H1 (cell line): ENCODE results near the gene SPTBN4. TPM values are rescaled to one million over a fixed set of nuclear protein-coding genes. Genes with fewer than 3 reads are reported as not detected.

Experiments used
- ASH2L ChIP-seq: fragments of 200-600, 300-600 bp; sonication (generic); IDR thresholded peaks from one replicate; pipeline ENCODE4 v1.7.1; 2017; ENCODE audit warnings: low read length
- CEBPB ChIP-seq: IDR thresholded peaks from 2 replicates; pipeline ENCODE4 v1.6.1; 2012; ENCODE audit warnings: low read depth, low read length
- CHD7 ChIP-seq: fragments of 300-600 bp; sonication (generic); IDR thresholded peaks from 2 replicates; pipeline ENCODE4 v1.7.1; 2012; ENCODE audit warnings: low read length, moderate library complexity, mild to moderate bottlenecking, inconsistent platforms; ENCODE audit not compliant: insufficient replicate concordance
- EP300 ChIP-seq, 2 experiments: IDR thresholded peaks; 1 replicate in 1 of 2; 2 replicates in 1 of 2; pipeline ENCODE4 v1.6.1; 2011 to 2012; ENCODE audit warnings: low read depth in 2 of 2, low read length in 2 of 2, mild to moderate bottlenecking in 2 of 2, borderline replicate concordance in 1 of 2, inconsistent platforms in 1 of 2, moderate library complexity in 1 of 2
- HDAC2 ChIP-seq, 2 experiments: fragments of 300-600 bp in 1 of 2; sonication (generic) in 1 of 2; IDR thresholded peaks; 2 replicates each; pipeline ENCODE4 v1.6.1; 2011 to 2012; ENCODE audit warnings: low read depth in 2 of 2, low read length in 2 of 2, mild to moderate bottlenecking in 2 of 2, moderate library complexity in 2 of 2, borderline replicate concordance in 1 of 2, inconsistent platforms in 1 of 2
- HDAC6 ChIP-seq: IDR thresholded peaks from one replicate; pipeline ENCODE4 v1.7.1; 2012; ENCODE audit warnings: low read depth, mild to moderate bottlenecking, inconsistent platforms, low read length, moderate library complexity
- RAD21 ChIP-seq, 2 experiments: IDR thresholded peaks in 1 of 2; conservative IDR thresholded peaks in 1 of 2; 2 replicates each; pipeline ENCODE4 v1.6.1; 2011; ENCODE audit warnings: low read depth in 2 of 2, low read length in 2 of 2, improper control_type of control experiment in 1 of 2, inconsistent platforms in 1 of 2, mild to moderate bottlenecking in 1 of 2, moderate library complexity in 1 of 2
- TAF7 ChIP-seq: optimal IDR thresholded peaks from 2 replicates; pipeline ENCODE3; 2011; ENCODE audit warnings: low read depth, mild to moderate bottlenecking, inconsistent platforms, low read length, moderate library complexity, borderline replicate concordance
- polyA plus RNA-seq, 7 experiments: library from polyadenylated mRNA; depleted of rRNA in 3 of 7; stranded (reverse) in 5 of 7; unstranded in 2 of 7; fragments of >200 nt in 5 of 7; fragments of 200-250 nt in 2 of 7; gene quantifications; 1 replicate in 5 of 7; 2 replicates in 1 of 7; 4 replicates in 1 of 7; pipeline versions ENCODE4 v1.2.1 to v1.2.3, GENCODE V29; 2011 to 2013; ENCODE audit warnings: missing spikeins in 2 of 7, mixed read lengths in 2 of 7
- total RNA-seq: library from RNA; stranded (reverse); fragmentation: NEBNext Ultra II Directional; extraction: Animal tissue kit (Norgen Biotek cat#: 25700); gene quantifications from 2 replicates; pipeline ENCODE4 v1.2.1, GENCODE V29; 2021

The SPTBN4 gene
- total and polyA plus RNA-seq, 2 of the 8 experiments (the other 6 are each of a cell fraction or from before 2014, with no cell fraction given), result 1.9 to 3.0 TPM

GRCh38 chr19:40612831-40613689 is 146.3 kb downstream of the SPTBN4 start (continued):
- no peak for TF ChIP-seq CHD7
- TF ChIP-seq RAD21 (IDR thresholded peaks at IDR 0.05 in 1 of 2, conservative IDR thresholded peaks at IDR 0.05 in 1 of 2; ENCODE audit: low read depth in 2 of 2, low read length in 2 of 2), result no peak
- no peak for TF ChIP-seq EP300 (IDR thresholded peaks at IDR 0.05; ENCODE audit: borderline replicate concordance in 1 of 2, low read depth in 2 of 2, low read length in 2 of 2)
- no peak for TF ChIP-seq HDAC2 (IDR thresholded peaks at IDR 0.05; ENCODE audit: borderline replicate concordance in 1 of 2, low read depth in 2 of 2, low read length in 2 of 2)
- TF ChIP-seq TAF7, result peak; percentile 42
- no peak for TF ChIP-seq CEBPB
- TF ChIP-seq HDAC6, result no peak
- peak; percentile 17 for TF ChIP-seq ASH2L
